Endothelial cell of umbilical vein (primary cell): ENCODE data around the gene MAP4K3. TPM values are rescaled to one million over a fixed set of nuclear protein-coding genes. Genes with fewer than 3 reads are reported as not detected.

Experiments used
- BruUV-seq: library from RNA; stranded (reverse); fragments of 400-500 nt; replicated peaks from 2 replicates; lab custom pipeline; 2021; lab: Mats Ljungman, UMichigan
- CTCF ChIA-PET: fragments of 300-600, 350-600 bp; sonication (Branson Sonifier 250); formaldehyde crosslinking; loops from one replicate; lab custom pipeline; 2021; ENCODE audit warnings: antibody characterized with exemption, inconsistent platforms; lab: Charles Lee
- POLR2A ChIA-PET: fragments of 300-600, 350-600 bp; sonication (Branson Sonifier 250); formaldehyde crosslinking; loops from one replicate; lab custom pipeline; 2021; ENCODE audit warnings: antibody characterized with exemption, inconsistent platforms; lab: Charles Lee
- DNase-seq: peaks from one replicate; pipeline ENCODE4 v3.0.0-alpha.2; 2011; ENCODE audit warnings: low read depth, low spot score
- FAIRE-seq: peaks from 2 replicates; lab custom pipeline; 2011; peaks lifted over from hg19 to GRCh38; lab: Jason Lieb, UNC
- H2AFZ ChIP-seq: 2 replicates; pipeline ENCODE4 v1.6.0; 2012; ENCODE audit warnings: low read depth, low read length, control low read depth, inconsistent platforms
- H3K27ac ChIP-seq: 2 replicates; pipeline ENCODE4 v1.5.1; 2011; ENCODE audit warnings: low read depth, mild to moderate bottlenecking, control low read depth, low read length, moderate library complexity; ENCODE audit not compliant: insufficient read depth
- H3K27me3 ChIP-seq, 2 experiments: 2 replicates each; pipeline versions ENCODE4 v1.6.0 to v1.6.1; 2011; ENCODE audit warnings: low read length in 2 of 2, mixed read lengths in 1 of 2; ENCODE audit not compliant: control insufficient read depth in 2 of 2, insufficient read depth in 2 of 2
- H3K36me3 ChIP-seq, 2 experiments: 2 replicates in 1 of 2; 3 replicates in 1 of 2; pipeline ENCODE4 v1.5.1; 2011; ENCODE audit warnings: low read length in 2 of 2, mild to moderate bottlenecking in 1 of 2, moderate library complexity in 1 of 2; ENCODE audit not compliant: control insufficient read depth in 2 of 2, insufficient read depth in 2 of 2; ENCODE audit errors: extremely low read depth in 1 of 2
- H3K4me1 ChIP-seq: 3 replicates; pipeline ENCODE4 v1.5.1; 2011; ENCODE audit warnings: mild to moderate bottlenecking, low read length; ENCODE audit not compliant: control insufficient read depth, insufficient read depth; ENCODE audit errors: extremely low read depth
- H3K4me2 ChIP-seq: 2 replicates; pipeline ENCODE4 v1.6.1; 2011; ENCODE audit warnings: low read length, control low read depth, mixed read lengths; ENCODE audit not compliant: insufficient read depth
- H3K4me3 ChIP-seq, 3 experiments: fragments of 200-600 bp in 1 of 3; sonication (generic), shearing (Covaris generic) in 1 of 3; replicated peaks in 1 of 3; 2 replicates each; pipeline ENCODE4 v1.5.1; 2011 to 2016; ENCODE audit warnings: control low read depth in 3 of 3, low read length in 3 of 3, mild to moderate bottlenecking in 2 of 3, inconsistent platforms in 1 of 3, low read depth in 1 of 3, moderate library complexity in 1 of 3; ENCODE audit not compliant: insufficient read depth in 1 of 3
- H3K79me2 ChIP-seq: 2 replicates; pipeline ENCODE4 v1.6.0; 2012; ENCODE audit warnings: low read length, inconsistent platforms; ENCODE audit not compliant: control insufficient read depth, insufficient read depth
- H3K9ac ChIP-seq: replicated peaks from 2 replicates; pipeline ENCODE3; 2011; ENCODE audit warnings: low read length, control low read depth; ENCODE audit not compliant: insufficient read depth; ENCODE audit errors: extremely low read depth
- H3K9me1 ChIP-seq: replicated peaks from 3 replicates; pipeline ENCODE4 v1.6.0; 2011; ENCODE audit warnings: mild to moderate bottlenecking, low read length; ENCODE audit not compliant: control insufficient read depth, insufficient read depth; ENCODE audit errors: extremely low read depth
- H3K9me3 ChIP-seq: replicated peaks from 2 replicates; pipeline ENCODE4 v1.5.1; 2012; ENCODE audit warnings: low read length, inconsistent platforms; ENCODE audit not compliant: control insufficient read depth, insufficient read depth
- H4K20me1 ChIP-seq: replicated peaks from 2 replicates; pipeline ENCODE3; 2011; ENCODE audit warnings: mild to moderate bottlenecking, low read length; ENCODE audit not compliant: control insufficient read depth, insufficient read depth; ENCODE audit errors: extremely low read depth
- EZH2 ChIP-seq: IDR thresholded peaks from 2 replicates; pipeline ENCODE4 v1.6.1; 2012; ENCODE audit warnings: borderline replicate concordance, low read depth, mild to moderate bottlenecking, moderate library complexity, low read length, inconsistent platforms; ENCODE audit not compliant: severe bottlenecking
- FOS ChIP-seq: IDR thresholded peaks from 2 replicates; pipeline ENCODE4 v1.6.1; 2011; ENCODE audit warnings: mild to moderate bottlenecking, low read length, moderate library complexity, borderline replicate concordance; ENCODE audit not compliant: insufficient read depth
- GATA2 ChIP-seq: IDR thresholded peaks from 2 replicates; pipeline ENCODE4 v1.7.0; 2011; ENCODE audit warnings: low read depth, mild to moderate bottlenecking, moderate library complexity, mixed read lengths, low read length; ENCODE audit not compliant: insufficient read length, insufficient read depth
- JUN ChIP-seq: IDR thresholded peaks from 2 replicates; pipeline ENCODE4 v1.6.1; 2011; ENCODE audit warnings: borderline replicate concordance, low read depth; ENCODE audit not compliant: insufficient read length, insufficient read depth
- MYC ChIP-seq: IDR thresholded peaks from one replicate; pipeline ENCODE4 v1.6.1; 2011; ENCODE audit warnings: mild to moderate bottlenecking, low read depth, low read length
- POLR2A ChIP-seq: IDR thresholded peaks from 2 replicates; pipeline ENCODE4 v1.6.1; 2012; ENCODE audit warnings: low read depth, mild to moderate bottlenecking, control low read depth, low read length
- POLR2AphosphoS5 ChIP-seq: IDR thresholded peaks from 2 replicates; pipeline ENCODE4 v1.6.1; 2012; ENCODE audit warnings: low read depth, mild to moderate bottlenecking, control low read depth, low read length, moderate library complexity; ENCODE audit not compliant: insufficient read depth
- dilution Hi-C: fragments of 300-500 bp; cut with MboI; formaldehyde crosslinking; loops from one replicate; pipeline ENCODE4 v1.15.0; 2019; ENCODE audit warnings: low sequenced_read_pairs; ENCODE audit not compliant: extremely low pct_ligation_motif_present
- intact Hi-C: fragments of 100-400 bp; cut with micrococcal nuclease; formaldehyde crosslinking; loops from one replicate; pipeline ENCODE4 v1.10.0; 2022
- polyA plus RNA-seq, 4 experiments: library from polyadenylated mRNA; depleted of rRNA in 3 of 4; stranded (reverse) in 3 of 4; unstranded in 1 of 4; fragments of >200 nt; gene quantifications; 2 replicates each; pipeline versions ENCODE4 v1.2.1 to v1.2.3, GENCODE V29; 2011 to 2012; ENCODE audit warnings: missing spikeins in 1 of 4
- total RNA-seq: library from RNA; stranded (reverse); gene quantifications from 2 replicates; pipeline ENCODE4 v1.2.3, GENCODE V29; 2021
- TF ChIP-seq, protein P1 (sequence below), 2 donors: IDR thresholded peaks; 1 replicate in 1 of 2; 2 replicates in 1 of 2; pipeline ENCODE4 v1.5.1; 2011; ENCODE audit warnings: low read length in 2 of 2, mild to moderate bottlenecking in 2 of 2, moderate library complexity in 2 of 2, control low read depth in 1 of 2, inconsistent platforms in 1 of 2, low read depth in 1 of 2; ENCODE audit not compliant: insufficient read depth in 1 of 2; ENCODE audit errors: extremely low read depth in 1 of 2
- TF ChIP-seq, protein P2 (sequence below): IDR thresholded peaks from 2 replicates; pipeline ENCODE4 v1.6.1; 2011; ENCODE audit not compliant: insufficient read depth, insufficient read length

Gene MAP4K3
- total and polyA plus RNA-seq, 2 donors (not counting 3 experiments of a cell fraction or from before 2014, with no cell fraction given): 8.0 to 45.9 TPM

DNA sequence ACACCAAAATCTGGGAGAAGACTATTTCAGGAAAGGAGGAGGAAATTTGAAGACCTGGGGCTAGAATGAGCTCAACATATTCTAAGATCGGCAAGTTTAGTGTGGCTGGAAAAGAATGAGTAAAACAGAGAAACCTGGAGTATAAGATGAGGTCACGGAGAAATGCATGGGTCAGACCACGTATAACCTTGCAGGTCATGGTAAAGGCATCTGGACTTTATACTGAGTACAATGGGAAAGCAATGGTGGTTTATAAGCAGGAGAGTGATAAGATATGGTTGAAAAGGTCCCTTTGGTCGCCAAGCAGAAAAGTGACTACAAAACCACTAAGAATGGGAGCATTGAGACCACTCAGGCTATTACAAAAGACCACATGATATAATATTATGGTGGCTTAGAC lies 102.1 kb downstream of the MAP4K3 start:
- intact Hi-C loops: no loop called here
- no peak for DNase-seq
- H4K20me1 ChIP-seq: no peaks in the 10 kb centered on the region
- FAIRE-seq: no peak
- no TSS peak for BruUV-seq
- no peak overlapping the region for H3K4me2 ChIP-seq
- TF ChIP-seq FOS: no peak
- no peak for TF ChIP-seq POLR2A
- no peak for TF ChIP-seq MYC
- TF ChIP-seq GATA2: no peak
- TF ChIP-seq, protein P1, sequence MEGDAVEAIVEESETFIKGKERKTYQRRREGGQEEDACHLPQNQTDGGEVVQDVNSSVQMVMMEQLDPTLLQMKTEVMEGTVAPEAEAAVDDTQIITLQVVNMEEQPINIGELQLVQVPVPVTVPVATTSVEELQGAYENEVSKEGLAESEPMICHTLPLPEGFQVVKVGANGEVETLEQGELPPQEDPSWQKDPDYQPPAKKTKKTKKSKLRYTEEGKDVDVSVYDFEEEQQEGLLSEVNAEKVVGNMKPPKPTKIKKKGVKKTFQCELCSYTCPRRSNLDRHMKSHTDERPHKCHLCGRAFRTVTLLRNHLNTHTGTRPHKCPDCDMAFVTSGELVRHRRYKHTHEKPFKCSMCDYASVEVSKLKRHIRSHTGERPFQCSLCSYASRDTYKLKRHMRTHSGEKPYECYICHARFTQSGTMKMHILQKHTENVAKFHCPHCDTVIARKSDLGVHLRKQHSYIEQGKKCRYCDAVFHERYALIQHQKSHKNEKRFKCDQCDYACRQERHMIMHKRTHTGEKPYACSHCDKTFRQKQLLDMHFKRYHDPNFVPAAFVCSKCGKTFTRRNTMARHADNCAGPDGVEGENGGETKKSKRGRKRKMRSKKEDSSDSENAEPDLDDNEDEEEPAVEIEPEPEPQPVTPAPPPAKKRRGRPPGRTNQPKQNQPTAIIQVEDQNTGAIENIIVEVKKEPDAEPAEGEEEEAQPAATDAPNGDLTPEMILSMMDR (IDR thresholded peaks at IDR 0.05; ENCODE audit: extremely low read depth in 1 of 2, insufficient read depth in 1 of 2, low read depth in 1 of 2, low read length in 2 of 2): no peak
- no peak for TF ChIP-seq POLR2AphosphoS5
- TF ChIP-seq, protein P2, sequence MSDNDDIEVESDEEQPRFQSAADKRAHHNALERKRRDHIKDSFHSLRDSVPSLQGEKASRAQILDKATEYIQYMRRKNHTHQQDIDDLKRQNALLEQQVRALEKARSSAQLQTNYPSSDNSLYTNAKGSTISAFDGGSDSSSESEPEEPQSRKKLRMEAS: no peak
- no peak for TF ChIP-seq JUN
- TF ChIP-seq EZH2: no peak
- no peaks in the 10 kb centered on the region for H3K79me2 ChIP-seq
- H3K27me3 ChIP-seq: no peaks in the 10 kb centered on the region
- H3K9me1 ChIP-seq: no peaks in the 10 kb centered on the region
- CTCF ChIA-PET: interaction anchor here (1.0 kb wide), 1 partner anchor 395 kb away, joined by 4 read pairs; no protein-coding TSS in a partner anchor
- H3K27ac ChIP-seq: no peak overlapping the region
- no peak overlapping the region for H3K9ac ChIP-seq
- H3K36me3 ChIP-seq: no peaks in the 10 kb centered on the region
- H3K4me3 ChIP-seq: no peak overlapping the region
- H3K9me3 ChIP-seq: no peaks in the 10 kb centered on the region
- POLR2A ChIA-PET: no interaction called here
- dilution Hi-C loops: no loop called here
- H2AFZ ChIP-seq: no peak overlapping the region
- no peaks in the 10 kb centered on the region for H3K4me1 ChIP-seq
